ENCODE data around the gene AKT3. TPM values are rescaled to one million over a fixed set of nuclear protein-coding genes. Genes with fewer than 3 reads are reported as not detected.
"Not testable (repeated sequence)": the region's sequence is repeated elsewhere in the genome, so short reads cannot be mapped to it uniquely, and the experiment has no call there.

AKT3 gene
- total RNA-seq, 2 experiments from 2014 or later, result 28.3 to 31.5 TPM

GRCh38 chr1:243628476-243628907, 221.6 kb downstream of the AKT3 start:
- POLR2A ChIA-PET, result no interaction called here
- H3K27ac Mint-ChIP-seq, result no peak overlapping the region
- no peak overlapping the region for H3K4me3 Mint-ChIP-seq
- DNase-seq, result no peak
- peaks cover 8% of the 10 kb centered on the region for H3K9me3 Mint-ChIP-seq
- no peaks in the 10 kb centered on the region for H3K27me3 Mint-ChIP-seq
- CTCF ChIA-PET, result no interaction called here
- H3K36me3 Mint-ChIP-seq (ENCODE audit: low read depth), result peaks cover 32% of the 10 kb centered on the region
- H3K4me1 Mint-ChIP-seq, result peaks cover 3% of the 10 kb centered on the region

- Mint-ChIP-seq H3K4me1 (peaks cover 3% of the 10 kb centered on the region), H3K4me3 (no peak overlapping the region), H3K27me3 (no peaks in the 10 kb centered on the region), H3K9me3 (peaks cover 23% of the 10 kb centered on the region), H3K27ac (no peak overlapping the region), H3K36me3 (ENCODE audit: low read depth) (peaks cover 36% of the 10 kb centered on the region)
- no peak for DNase-seq
- POLR2A ChIA-PET, result no interaction called here
- CTCF ChIA-PET, result no interaction called here
Measured at GRCh38 chr1:243623841-243624240, 226.2 kb downstream of the AKT3 start.

- Mint-ChIP-seq H3K27ac (no peak overlapping the region), H3K4me3 (no peak overlapping the region), H3K4me1 (no peaks in the 10 kb centered on the region), H3K36me3 (ENCODE audit: low read depth) (peaks cover 37% of the 10 kb centered on the region), H3K27me3 (no peaks in the 10 kb centered on the region), H3K9me3 (peaks cover 23% of the 10 kb centered on the region)
- CTCF ChIA-PET, result interaction anchor here (0.5 kb wide), 1 partner anchor 262 kb away, joined by 3 read pairs; no protein-coding TSS in a partner anchor
- POLR2A ChIA-PET, result no interaction called here
- no peak for DNase-seq
Measured at GRCh38 chr1:243621973-243622372, 228.1 kb downstream of the AKT3 start.

- no peaks in the 10 kb centered on the region for H3K4me1 Mint-ChIP-seq
- H3K4me3 Mint-ChIP-seq, result no peak overlapping the region
- DNase-seq, result no peak
- POLR2A ChIA-PET, result no interaction called here
- H3K9me3 Mint-ChIP-seq, result peaks cover 23% of the 10 kb centered on the region
- H3K36me3 Mint-ChIP-seq (ENCODE audit: low read depth), result peaks cover 26% of the 10 kb centered on the region
- no peaks in the 10 kb centered on the region for H3K27me3 Mint-ChIP-seq
- CTCF ChIA-PET, result no interaction called here
- no peak overlapping the region for H3K27ac Mint-ChIP-seq
Measured at GRCh38 chr1:243620096-243620495, 229.9 kb downstream of the AKT3 start.

- H3K4me1 Mint-ChIP-seq, result no peaks in the 10 kb centered on the region
- no peak for DNase-seq
- H3K27ac Mint-ChIP-seq, result no peak overlapping the region
- no peaks in the 10 kb centered on the region for H3K27me3 Mint-ChIP-seq
- H3K4me3 Mint-ChIP-seq, result no peak overlapping the region
- CTCF ChIA-PET, result no interaction called here
- POLR2A ChIA-PET, result no interaction called here
- H3K9me3 Mint-ChIP-seq, result peaks cover 11% of the 10 kb centered on the region
- peaks cover 31% of the 10 kb centered on the region for H3K36me3 Mint-ChIP-seq (ENCODE audit: low read depth)
Measured at GRCh38 chr1:243609698-243610097, 240.3 kb downstream of the AKT3 start.

GRCh38 chr1:243605604-243606003, 244.4 kb downstream of the AKT3 start:
- ChIA-PET POLR2A (no interaction called here), CTCF (no interaction called here)
- Mint-ChIP-seq H3K27ac (no peak overlapping the region), H3K36me3 (ENCODE audit: low read depth) (peaks cover 44% of the 10 kb centered on the region), H3K27me3 (no peaks in the 10 kb centered on the region), H3K4me1 (no peaks in the 10 kb centered on the region), H3K9me3 (peaks cover 29% of the 10 kb centered on the region), H3K4me3 (no peak overlapping the region)
- no peak for DNase-seq

- peaks cover 21% of the 10 kb centered on the region for H3K9me3 Mint-ChIP-seq
- H3K27me3 Mint-ChIP-seq, result no peaks in the 10 kb centered on the region
- H3K36me3 Mint-ChIP-seq (ENCODE audit: low read depth), result peaks cover 31% of the 10 kb centered on the region
- H3K27ac Mint-ChIP-seq, result no peak overlapping the region
- ChIA-PET POLR2A (no interaction called here), CTCF (interaction anchor here (0.7 kb wide), 1 partner anchor 337 kb away, joined by 3 read pairs; no protein-coding TSS in a partner anchor)
- DNase-seq, result no peak
- H3K4me1 Mint-ChIP-seq, result peaks cover 14% of the 10 kb centered on the region
- H3K4me3 Mint-ChIP-seq, result no peak overlapping the region
Measured at GRCh38 chr1:243601720-243602119, 248.3 kb downstream of the AKT3 start.

GRCh38 chr1:243598433-243598832, 251.6 kb downstream of the AKT3 start:
- peaks cover 26% of the 10 kb centered on the region for H3K4me1 Mint-ChIP-seq
- no peaks in the 10 kb centered on the region for H3K27me3 Mint-ChIP-seq
- ChIA-PET POLR2A (no interaction called here), CTCF (interaction anchor here (0.5 kb wide), 1 partner anchor 684 kb away, joined by 4 read pairs; no protein-coding TSS in a partner anchor)
- peaks cover 27% of the 10 kb centered on the region for H3K36me3 Mint-ChIP-seq (ENCODE audit: low read depth)
- peaks cover 9% of the 10 kb centered on the region for H3K9me3 Mint-ChIP-seq
- peak overlapping the region; percentile 63 for H3K27ac Mint-ChIP-seq
- no peak overlapping the region for H3K4me3 Mint-ChIP-seq
- DNase-seq, result peak; percentile 41

GRCh38 chr1:243597383-243597782, 252.7 kb downstream of the AKT3 start:
- no peaks in the 10 kb centered on the region for H3K27me3 Mint-ChIP-seq
- CTCF ChIA-PET, result no interaction called here
- H3K9me3 Mint-ChIP-seq, result peaks cover 3% of the 10 kb centered on the region
- peaks cover 24% of the 10 kb centered on the region for H3K36me3 Mint-ChIP-seq (ENCODE audit: low read depth)
- H3K4me3 Mint-ChIP-seq, result no peak overlapping the region
- peaks cover 26% of the 10 kb centered on the region for H3K4me1 Mint-ChIP-seq
- peak overlapping the region; percentile 19 for H3K27ac Mint-ChIP-seq
- DNase-seq, result no peak
- POLR2A ChIA-PET, result no interaction called here

- Mint-ChIP-seq H3K27ac (peak overlapping the region; percentile 86), H3K27me3 (no peaks in the 10 kb centered on the region), H3K4me3 (peak overlapping the region; percentile 11), H3K4me1 (peaks cover 26% of the 10 kb centered on the region), H3K9me3 (no peaks in the 10 kb centered on the region), H3K36me3 (ENCODE audit: low read depth) (peaks cover 21% of the 10 kb centered on the region)
- POLR2A ChIA-PET, result no interaction called here
- CTCF ChIA-PET, result no interaction called here
- peak; percentile 41 for DNase-seq
Measured at GRCh38 chr1:243596431-243597062, 253.5 kb downstream of the AKT3 start.

GRCh38 chr1:243595527-243596210, 254.4 kb downstream of the AKT3 start:
- Mint-ChIP-seq H3K27ac (peak overlapping the region; percentile 86), H3K9me3 (peaks cover 4% of the 10 kb centered on the region), H3K36me3 (ENCODE audit: low read depth) (peaks cover 22% of the 10 kb centered on the region), H3K4me1 (peaks cover 26% of the 10 kb centered on the region), H3K4me3 (peak overlapping the region; percentile 11), H3K27me3 (no peaks in the 10 kb centered on the region)
- ChIA-PET POLR2A (no interaction called here), CTCF (no interaction called here)
- no peak for DNase-seq

GRCh38 chr1:243594455-243594854, 255.6 kb downstream of the AKT3 start:
- CTCF ChIA-PET, result no interaction called here
- H3K27ac Mint-ChIP-seq, result no peak overlapping the region
- peaks cover 30% of the 10 kb centered on the region for H3K4me1 Mint-ChIP-seq

GRCh38 chr1:243589286-243589685, 260.8 kb downstream of the AKT3 start:
- Mint-ChIP-seq H3K36me3 (ENCODE audit: low read depth) (peaks cover 33% of the 10 kb centered on the region), H3K9me3 (peaks cover 19% of the 10 kb centered on the region), H3K4me1 (peaks cover 18% of the 10 kb centered on the region)
- H3K4me3 Mint-ChIP-seq, CTCF ChIA-PET, DNase-seq, H3K27ac Mint-ChIP-seq, H3K27me3 Mint-ChIP-seq, POLR2A ChIA-PET: not testable (repeated sequence)

More at GRCh38 chr1:243594455-243594854, 255.6 kb downstream of the AKT3 start:
- H3K4me3 Mint-ChIP-seq, result no peak overlapping the region
- DNase-seq, result no peak
- H3K9me3 Mint-ChIP-seq, result peaks cover 12% of the 10 kb centered on the region
- no peaks in the 10 kb centered on the region for H3K27me3 Mint-ChIP-seq
- peaks cover 29% of the 10 kb centered on the region for H3K36me3 Mint-ChIP-seq (ENCODE audit: low read depth)
- POLR2A ChIA-PET, result no interaction called here
